GM23248 (cell line): Measurements from ENCODE around the gene NPAS2. TPM values are rescaled to one million over a fixed set of nuclear protein-coding genes. Genes with fewer than 3 reads are reported as not detected.

ENCODE experiments used
- DNase-seq: peaks from one replicate; pipeline ENCODE4 v3.0.0-alpha.2; 2015
- H2AFZ ChIP-seq: fragments of 200-600 bp; sonication (generic); 2 replicates; pipeline ENCODE4 v1.6.1; 2016; ENCODE audit warnings: antibody characterized with exemption
- H3F3A ChIP-seq: fragments of 200-600 bp; sonication (generic); 2 replicates; pipeline ENCODE4 v1.6.1; 2016; ENCODE audit warnings: mild to moderate bottlenecking, antibody characterized with exemption, mixed run types; ENCODE audit not compliant: insufficient read depth
- H3K27ac ChIP-seq: fragments of 200-600 bp; sonication (generic); 2 replicates; pipeline ENCODE4 v1.5.1; 2016; ENCODE audit warnings: mild to moderate bottlenecking
- H3K27me3 ChIP-seq: fragments of 200-600 bp; sonication (generic); replicated peaks from 2 replicates; pipeline ENCODE4 v1.6.1; 2016; ENCODE audit warnings: mild to moderate bottlenecking; ENCODE audit not compliant: insufficient read depth
- H3K36me3 ChIP-seq: fragments of 200-600 bp; sonication (generic); 2 replicates; pipeline ENCODE4 v1.6.1; 2016; ENCODE audit warnings: low read depth, mild to moderate bottlenecking
- H3K4me1 ChIP-seq: fragments of 200-600 bp; sonication (generic); 2 replicates; pipeline ENCODE4 v1.6.1; 2016; ENCODE audit warnings: mild to moderate bottlenecking; ENCODE audit not compliant: insufficient read depth
- H3K4me2 ChIP-seq: fragments of 200-600 bp; sonication (generic); one replicate; pipeline ENCODE4 v1.6.1; 2016; ENCODE audit warnings: mild to moderate bottlenecking; ENCODE audit not compliant: unreplicated experiment
- H3K4me3 ChIP-seq: fragments of 200-600 bp; sonication (generic); 2 replicates; pipeline ENCODE4 v1.5.1; 2016; ENCODE audit warnings: mild to moderate bottlenecking
- H3K79me2 ChIP-seq: fragments of 200-600 bp; sonication (generic); 2 replicates; pipeline ENCODE4 v1.6.1; 2016; ENCODE audit warnings: mild to moderate bottlenecking; ENCODE audit not compliant: insufficient read depth
- H3K9ac ChIP-seq: fragments of 200-600 bp; sonication (generic); 2 replicates; pipeline ENCODE4 v1.6.1; 2016; ENCODE audit warnings: mild to moderate bottlenecking
- H3K9me2 ChIP-seq: fragments of 200-600 bp; sonication (generic); 2 replicates; pipeline ENCODE4 v1.6.1; 2016; ENCODE audit warnings: mixed run types, mild to moderate bottlenecking, moderate library complexity; ENCODE audit not compliant: insufficient read depth
- H3K9me3 ChIP-seq: fragments of 200-600 bp; sonication (generic); one replicate; pipeline ENCODE4 v1.6.1; 2017; ENCODE audit warnings: low read depth
- H4K20me1 ChIP-seq: fragments of 200-600 bp; sonication (generic); 2 replicates; pipeline ENCODE4 v1.6.0; 2016; ENCODE audit not compliant: insufficient read depth
- EZH2 ChIP-seq: fragments of 200-600 bp; sonication (generic); IDR thresholded peaks from 2 replicates; pipeline ENCODE4 v1.6.1; 2018; ENCODE audit warnings: antibody characterized with exemption, mild to moderate bottlenecking; ENCODE audit not compliant: insufficient read depth, poor library complexity, severe bottlenecking
- EZH2phosphoT487 ChIP-seq: fragments of 200-600 bp; sonication (generic); IDR thresholded peaks from 2 replicates; pipeline ENCODE4 v1.6.1; 2018; ENCODE audit warnings: antibody characterized with exemption, moderate library complexity, mild to moderate bottlenecking, low read depth; ENCODE audit not compliant: insufficient read depth
- WGBS, 2 experiments: methylation state at CpG; one replicate each; pipeline ENCODE4 v1.1.6; 2015 to 2017; ENCODE audit warnings: low lambda C conversion rate in 2 of 2, low coverage in 1 of 2; ENCODE audit errors: missing lambda C conversion rate in 2 of 2; 5-methylcytosine and 5-hydroxymethylcytosine counted together
- in situ Hi-C: fragments of 300-500 bp; cut with MboI; formaldehyde crosslinking; loops from 2 replicates; pipeline ENCODE4 v1.15.0; 2020
- polyA plus RNA-seq: library from polyadenylated mRNA; unstranded; fragments of >200 nt; fragmentation: Nextera tagmentation; extraction: Ambion mirVana; gene quantifications from 2 replicates; pipeline ENCODE4 v1.2.1, GENCODE V29; 2016
- total RNA-seq: library from RNA; depleted of rRNA; stranded (reverse); fragments of >200 nt; shearing (Covaris generic); gene quantifications from 2 replicates; pipeline ENCODE4 v1.2.3, GENCODE V29; 2014

NPAS2 gene
- total and polyA plus RNA-seq, 2 experiments from 2014 or later, result 3.8 to 10.8 TPM

DNA sequence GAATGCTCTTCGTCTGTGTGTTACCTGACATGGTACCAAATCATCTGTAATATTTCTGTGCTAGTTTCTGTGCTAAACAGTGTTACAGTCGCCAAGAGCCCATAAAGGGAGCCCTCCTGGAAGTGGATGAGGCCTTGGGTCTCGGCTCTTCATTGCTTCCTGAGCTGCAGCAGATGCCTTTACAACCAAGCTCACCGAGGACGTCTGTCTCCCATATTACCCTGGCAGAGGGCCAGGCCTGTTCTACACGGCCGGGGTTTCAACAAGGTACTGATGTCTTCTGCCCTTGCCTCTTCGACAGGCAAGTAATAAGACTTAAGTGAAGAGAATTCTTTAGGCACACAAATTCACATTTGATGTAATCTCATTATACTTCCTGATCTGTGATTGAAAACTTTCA is 199.0 kb downstream of the NPAS2 start:
- Histone ChIP-seq H3F3A (0 out of 2 replicates have a peak, but pooled peaks cover 7% of the 10 kb centered on the region), H3K4me2 (no peak overlapping the region), H2AFZ (no peak overlapping the region), H3K9me2 (no peaks in the 10 kb centered on the region), H3K36me3 (peaks cover 8% of the 10 kb centered on the region; the same call in 1 of the 2 replicates), H3K4me3 (no peak overlapping the region), H3K79me2 (no peaks in the 10 kb centered on the region), H3K27ac (no peak overlapping the region), H3K4me1 (no peaks in the 10 kb centered on the region), H4K20me1 (no peaks in the 10 kb centered on the region), H3K9me3 (no peaks in the 10 kb centered on the region), H3K27me3 (no peaks in the 10 kb centered on the region), H3K9ac (no peak overlapping the region)
- in situ Hi-C loops, result no loop called here
- no peak for TF ChIP-seq EZH2phosphoT487
- no peak for TF ChIP-seq EZH2
- no peak for DNase-seq
- WGBS, 2 experiments, result 52 to 54% methylated on average over 8 of the region's 8 CpGs

DNA sequence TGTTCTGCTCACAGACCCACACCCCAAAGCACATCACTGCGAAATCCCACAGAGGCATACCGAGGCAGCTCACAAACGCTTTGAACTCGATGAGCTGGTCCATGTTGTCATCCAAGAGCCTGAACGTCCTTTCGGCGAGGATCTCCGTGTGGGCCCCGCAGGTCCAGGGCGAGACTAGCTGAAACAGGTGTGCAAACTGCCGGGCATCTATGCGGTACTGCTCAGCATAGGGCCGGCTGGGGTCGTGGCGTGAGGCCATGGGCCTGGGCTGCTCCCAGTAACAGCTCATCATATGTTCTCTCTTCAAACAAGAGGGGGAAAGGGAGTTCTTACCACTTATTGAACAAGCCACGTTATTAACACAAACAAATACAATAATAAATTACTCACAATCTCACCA is 202.3 kb downstream of the NPAS2 start:
- Histone ChIP-seq H3K9me3 (no peaks in the 10 kb centered on the region), H3K4me1 (no peaks in the 10 kb centered on the region), H3K4me2 (no peak overlapping the region), H3K27me3 (no peaks in the 10 kb centered on the region), H3K9ac (no peak overlapping the region), H3K4me3 (no peak overlapping the region), H3K27ac (no peak overlapping the region), H4K20me1 (no peaks in the 10 kb centered on the region), H3K9me2 (no peaks in the 10 kb centered on the region), H3K79me2 (no peaks in the 10 kb centered on the region), H3F3A (peaks cover 13% of the 10 kb centered on the region; the same call in 1 of the 2 replicates), H2AFZ (no peak overlapping the region), H3K36me3 (peaks cover 8% of the 10 kb centered on the region; the same call in 1 of the 2 replicates)
- no peak for DNase-seq
- in situ Hi-C loops, result no loop called here
- 79 to 80% methylated on average over 14 to 16 of the region's 16 CpGs for WGBS, 2 experiments
- no peak for TF ChIP-seq EZH2phosphoT487
- no peak for TF ChIP-seq EZH2

DNA sequence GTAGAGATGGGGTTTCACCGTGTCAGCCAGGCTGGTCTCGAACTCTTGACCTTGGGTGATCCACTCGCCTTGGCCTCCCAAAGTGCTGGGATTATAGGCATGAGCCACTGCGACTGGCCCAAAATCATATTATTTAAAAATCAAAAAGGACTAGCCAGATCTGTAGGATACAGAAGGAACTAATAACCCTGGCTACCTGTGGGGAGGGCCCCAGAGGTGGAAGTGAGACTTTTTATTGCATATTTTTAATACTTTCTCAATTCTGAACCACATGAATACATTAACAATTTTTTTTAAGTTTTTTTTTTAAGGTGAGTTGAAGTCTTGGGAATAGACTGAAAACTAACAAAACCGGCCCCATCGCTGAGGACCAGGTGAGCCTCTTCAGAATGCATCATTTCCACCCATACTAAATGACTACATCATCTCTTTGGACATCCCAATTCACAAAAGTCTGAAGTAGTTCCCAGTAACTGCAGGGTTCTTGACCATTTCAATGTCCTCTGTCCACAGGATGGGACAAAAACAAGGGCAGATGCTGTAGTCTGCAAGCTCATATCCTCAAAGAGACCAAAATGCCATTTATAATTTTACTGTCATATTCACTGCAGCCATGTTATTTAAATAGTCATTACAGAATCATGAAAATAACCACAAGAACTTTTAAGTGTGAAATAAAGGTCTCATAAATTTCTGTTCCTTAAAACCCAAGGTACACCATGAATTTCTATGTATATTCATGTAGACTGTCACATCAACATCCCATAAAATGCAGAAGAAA is 203.6 kb downstream of the NPAS2 start:
- H3K9me3 ChIP-seq, result no peaks in the 10 kb centered on the region
- no peaks in the 10 kb centered on the region for H3K27me3 ChIP-seq
- H3K9me2 ChIP-seq, result no peaks in the 10 kb centered on the region
- in situ Hi-C loops, result no loop called here
- no peak overlapping the region for H3K27ac ChIP-seq
- H3F3A ChIP-seq, result peaks cover 9% of the 10 kb centered on the region; the same call in 1 of the 2 replicates
- no peak overlapping the region for H3K4me2 ChIP-seq
- no peak overlapping the region for H3K9ac ChIP-seq
- H3K4me1 ChIP-seq, result no peaks in the 10 kb centered on the region
- H2AFZ ChIP-seq, result no peak overlapping the region
- H3K36me3 ChIP-seq, result peaks cover 8% of the 10 kb centered on the region; the same call in 1 of the 2 replicates
- H3K79me2 ChIP-seq, result no peaks in the 10 kb centered on the region
- 97 to 98% methylated on average over 6 of the region's 6 CpGs for WGBS, 2 experiments
- DNase-seq, result no peak
- no peak overlapping the region for H3K4me3 ChIP-seq
- no peak for TF ChIP-seq EZH2phosphoT487
- no peak for TF ChIP-seq EZH2
- no peaks in the 10 kb centered on the region for H4K20me1 ChIP-seq

DNA sequence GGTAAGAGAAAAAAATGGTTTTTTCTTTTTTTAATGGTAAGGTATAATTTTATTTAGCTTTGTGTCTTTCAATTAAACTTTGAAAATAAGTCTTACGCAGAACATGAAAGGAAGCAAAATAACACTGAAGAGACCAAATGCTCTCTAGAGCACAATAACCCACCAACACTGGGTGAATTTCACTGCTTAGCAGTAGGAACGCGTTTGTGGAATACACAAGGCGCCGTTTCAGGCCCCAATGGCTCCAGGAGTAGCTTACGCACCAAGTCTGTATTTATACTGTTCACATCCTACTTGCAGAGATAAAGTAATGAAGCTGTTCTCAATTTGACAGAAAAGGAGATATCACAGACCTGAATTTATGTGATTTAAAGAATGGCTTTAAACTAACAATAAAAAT is 205.6 kb downstream of the NPAS2 start:
- H3K27me3 ChIP-seq, result no peaks in the 10 kb centered on the region
- no peaks in the 10 kb centered on the region for H3K9me3 ChIP-seq
- in situ Hi-C loops, result no loop called here
- H3K9ac ChIP-seq, result no peak overlapping the region
- no peaks in the 10 kb centered on the region for H3K79me2 ChIP-seq
- H3K27ac ChIP-seq, result no peak overlapping the region
- no peaks in the 10 kb centered on the region for H3K4me1 ChIP-seq
- no peak overlapping the region for H3K4me3 ChIP-seq
- TF ChIP-seq EZH2 (no peak), EZH2phosphoT487 (no peak)
- H4K20me1 ChIP-seq, result no peaks in the 10 kb centered on the region
- H3K36me3 ChIP-seq, result no peaks in the 10 kb centered on the region
- no peak overlapping the region for H2AFZ ChIP-seq
- no peaks in the 10 kb centered on the region for H3K9me2 ChIP-seq
- WGBS, 2 experiments, result 91 to 95% methylated on average over 6 of the region's 6 CpGs
- no peak overlapping the region for H3K4me2 ChIP-seq
- peaks cover 9% of the 10 kb centered on the region; the same call in 1 of the 2 replicates for H3F3A ChIP-seq
- DNase-seq, result no peak
